ENCODE results near the gene CDYL. TPM values are rescaled to one million over a fixed set of nuclear protein-coding genes. Genes with fewer than 3 reads are reported as not detected.

Gene CDYL
- total RNA-seq, 1 experiment from 2014 or later: 38.4 TPM

DNA sequence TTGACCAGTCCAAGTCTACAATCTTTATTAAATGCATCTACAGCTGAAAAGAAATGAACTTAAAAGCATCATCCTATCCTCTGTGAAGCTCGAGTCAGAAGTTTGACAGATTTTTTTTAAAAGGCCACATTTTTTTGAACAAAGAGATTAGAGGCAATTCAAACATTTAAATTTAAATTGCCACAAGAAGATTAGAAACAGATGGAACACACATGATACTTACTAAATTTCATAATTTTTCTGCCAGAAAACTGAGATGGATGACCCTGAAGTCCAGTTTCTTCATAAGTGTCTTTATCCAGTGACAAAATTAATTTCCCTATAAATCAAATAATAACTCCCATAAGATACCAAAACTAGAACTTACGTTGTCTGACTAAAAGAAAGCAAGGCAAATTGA is 223.4 kb downstream of the CDYL start:
- ChIA-PET POLR2A (ENCODE audit: unreplicated experiment) (no interaction called here), CTCF (no interaction called here)
- Histone ChIP-seq H3F3A (ENCODE audit: low read length, unreplicated experiment) (no peaks in the 10 kb centered on the region), H3K27ac (ENCODE audit: low read length) (no peak overlapping the region), H3K79me2 (ENCODE audit: low read length) (peaks cover 6% of the 10 kb centered on the region; the same call in 1 of the 2 replicates), H3K9ac (ENCODE audit: low read length) (no peak overlapping the region), H2AFZ (ENCODE audit: low read length) (no peak overlapping the region), H3K36me3 (ENCODE audit: low read depth, low read length) (peaks cover 29% of the 10 kb centered on the region; the same call in 1 of the 2 replicates), H3K9me3 (ENCODE audit: low read length) (no peaks in the 10 kb centered on the region), H3K27me3 (ENCODE audit: low read length) (no peaks in the 10 kb centered on the region), H3K9me2 (replicated peaks; ENCODE audit: low read length) (no peaks in the 10 kb centered on the region), H3K4me1 (ENCODE audit: insufficient read depth, low read length) (peaks cover 8% of the 10 kb centered on the region; the same call in 1 of the 2 replicates), H3K4me3 (ENCODE audit: low read length) (no peak overlapping the region), H3K4me2 (ENCODE audit: low read length) (no peak overlapping the region), H4K20me1 (ENCODE audit: low read length) (no peaks in the 10 kb centered on the region)
- ATAC-seq: no peak
- intact Hi-C loops (cut with micrococcal nuclease): no loop called here
- no TSS peak for BruUV-seq (replicated peaks)
- TF ChIP-seq, protein P1, sequence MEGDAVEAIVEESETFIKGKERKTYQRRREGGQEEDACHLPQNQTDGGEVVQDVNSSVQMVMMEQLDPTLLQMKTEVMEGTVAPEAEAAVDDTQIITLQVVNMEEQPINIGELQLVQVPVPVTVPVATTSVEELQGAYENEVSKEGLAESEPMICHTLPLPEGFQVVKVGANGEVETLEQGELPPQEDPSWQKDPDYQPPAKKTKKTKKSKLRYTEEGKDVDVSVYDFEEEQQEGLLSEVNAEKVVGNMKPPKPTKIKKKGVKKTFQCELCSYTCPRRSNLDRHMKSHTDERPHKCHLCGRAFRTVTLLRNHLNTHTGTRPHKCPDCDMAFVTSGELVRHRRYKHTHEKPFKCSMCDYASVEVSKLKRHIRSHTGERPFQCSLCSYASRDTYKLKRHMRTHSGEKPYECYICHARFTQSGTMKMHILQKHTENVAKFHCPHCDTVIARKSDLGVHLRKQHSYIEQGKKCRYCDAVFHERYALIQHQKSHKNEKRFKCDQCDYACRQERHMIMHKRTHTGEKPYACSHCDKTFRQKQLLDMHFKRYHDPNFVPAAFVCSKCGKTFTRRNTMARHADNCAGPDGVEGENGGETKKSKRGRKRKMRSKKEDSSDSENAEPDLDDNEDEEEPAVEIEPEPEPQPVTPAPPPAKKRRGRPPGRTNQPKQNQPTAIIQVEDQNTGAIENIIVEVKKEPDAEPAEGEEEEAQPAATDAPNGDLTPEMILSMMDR (conservative IDR thresholded peaks at IDR 0.05; ENCODE audit: low read depth, low read length): no peak
- TF ChIP-seq EZH2 (IDR thresholded peaks at IDR 0.05; ENCODE audit: low read length, unreplicated experiment): no peak
- TF ChIP-seq EZH2phosphoT487 (IDR thresholded peaks at IDR 0.05; ENCODE audit: borderline replicate concordance, low read length): no peak
- DNase-seq: no peak

DNA sequence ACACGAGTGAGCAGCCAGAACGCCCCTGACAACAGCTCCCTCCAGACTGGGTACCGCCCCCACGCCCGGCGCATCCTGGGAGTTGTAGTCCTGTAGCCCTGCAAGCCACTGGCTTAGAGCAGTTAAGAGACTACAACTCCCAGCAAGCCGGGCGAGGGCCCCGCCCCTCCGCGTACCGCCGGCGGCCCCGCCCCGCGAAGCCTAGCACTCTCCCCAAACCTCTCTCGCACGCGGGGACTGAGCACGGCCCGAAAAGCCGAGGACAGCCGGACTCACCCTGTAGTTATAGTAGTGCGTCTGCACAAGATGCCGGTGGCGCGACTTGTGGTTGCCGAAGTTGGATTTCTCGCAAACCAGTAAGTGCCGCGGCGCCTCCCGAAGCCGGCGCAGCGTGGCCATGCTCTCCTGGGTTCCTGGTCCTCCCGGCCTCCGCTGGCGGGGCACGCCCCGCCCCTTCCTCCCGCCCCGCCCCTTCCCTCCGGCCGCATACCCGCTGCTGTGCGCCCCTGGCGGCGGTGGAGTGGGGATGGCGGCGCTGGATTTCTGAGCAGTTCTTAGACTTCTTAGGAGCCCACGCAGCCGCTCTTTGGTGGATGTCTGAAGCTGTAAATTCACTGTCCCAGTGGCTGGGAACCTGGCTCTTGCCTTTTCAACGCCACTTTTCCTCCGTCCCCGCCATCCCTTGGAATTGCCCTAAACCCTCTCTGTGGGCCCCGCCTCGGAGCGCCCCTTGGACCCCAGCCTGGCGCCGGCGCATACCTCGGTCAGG is 227.6 kb downstream of the CDYL start, which contains the start of gene RPP40:
Gene RPP40 (minus strand): TSS at position 434 of the 769 bp plus-strand sequence. CDS start 35 bp downstream, at position 399.
- H3K4me1 ChIP-seq (ENCODE audit: insufficient read depth, low read length): peaks cover 11% of the 10 kb centered on the region; the same call in 1 of the 2 replicates
- peak; percentile 98 for DNase-seq
- H3K9me3 ChIP-seq (ENCODE audit: low read length): no peaks in the 10 kb centered on the region
- H3F3A ChIP-seq (ENCODE audit: low read length, unreplicated experiment): no peaks in the 10 kb centered on the region
- ATAC-seq: peak; percentile 98
- intact Hi-C loops (cut with micrococcal nuclease): no loop called here
- ChIA-PET POLR2A (ENCODE audit: unreplicated experiment) (interaction anchor here (0.5 to 0.6 kb wide), 4 partner anchors 405 to 1960 kb away, joined by 4 to 6 read pairs (median 4); no protein-coding TSS in a partner anchor), CTCF (interaction anchor here (0.6 to 0.7 kb wide), 3 partner anchors 27 to 562 kb away, joined by 4 to 6 read pairs (median 4); no protein-coding TSS in a partner anchor)
- H3K4me3 ChIP-seq (ENCODE audit: low read length): peak within 1 kb of the TSS; percentile 82
- BruUV-seq (replicated peaks): no TSS peak
- H3K27me3 ChIP-seq (ENCODE audit: low read length): no peaks in the 10 kb centered on the region
- H3K9me2 ChIP-seq (replicated peaks; ENCODE audit: low read length): no peaks in the 10 kb centered on the region
- peak within 1 kb of the TSS; percentile 92 for H2AFZ ChIP-seq (ENCODE audit: low read length)
- H3K36me3 ChIP-seq (ENCODE audit: low read depth, low read length): peaks cover 16% of the 10 kb centered on the region; the same call in 1 of the 2 replicates
- TF ChIP-seq, protein P1 (conservative IDR thresholded peaks at IDR 0.05; ENCODE audit: low read depth, low read length): peak; percentile 84
- TF ChIP-seq EZH2phosphoT487 (IDR thresholded peaks at IDR 0.05; ENCODE audit: borderline replicate concordance, low read length): no peak
- no peaks in the 10 kb centered on the region for H4K20me1 ChIP-seq (ENCODE audit: low read length)
- H3K27ac ChIP-seq (ENCODE audit: low read length): peak within 1 kb of the TSS; percentile 42; the same call in 1 of the 2 replicates
- H3K9ac ChIP-seq (ENCODE audit: low read length): peak within 1 kb of the TSS; percentile 77
- peak within 1 kb of the TSS; percentile 93 for H3K4me2 ChIP-seq (ENCODE audit: low read length)
- peaks cover 6% of the 10 kb centered on the region; the same call in 1 of the 2 replicates for H3K79me2 ChIP-seq (ENCODE audit: low read length)

Measured in PC-3 (cell line).